COR-L47 (cell line): ENCODE measurements around the gene FAM151A.
"Not testable (repeated sequence)": the region's sequence is repeated elsewhere in the genome, so short reads cannot be mapped to it uniquely, and the experiment has no call there.

ENCODE experiments used
- DNase-seq: peaks from one replicate; lab custom pipeline; 2025; lab: John Stamatoyannopoulos, UW

The FAM151A gene

GRCh38 chr1:54636461-54637446 lies 13.4 kb upstream of the FAM151A start:
- DNase-seq: not testable (repeated sequence)

DNA sequence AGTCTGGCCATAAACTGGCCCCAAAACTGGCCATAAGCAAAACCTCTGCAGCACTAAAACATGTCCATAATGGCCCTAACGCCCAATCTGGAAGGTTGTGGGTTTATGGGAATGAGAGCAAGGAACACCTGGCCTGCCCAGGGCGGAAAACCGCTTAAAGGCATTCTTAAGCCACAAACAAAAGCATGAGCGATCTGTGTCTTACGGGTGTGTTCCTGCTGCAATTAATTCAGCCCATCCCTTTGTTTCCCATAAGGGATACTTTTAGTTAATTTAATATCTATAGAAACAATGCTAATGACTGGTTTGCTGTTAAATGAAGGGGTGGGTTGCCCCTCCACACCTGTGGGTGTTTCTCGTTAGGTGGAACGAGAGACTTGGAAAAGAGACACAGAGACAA lies 12.5 kb upstream of the FAM151A start:
- DNase-seq: not testable (repeated sequence)

GRCh38 chr1:54627196-54627595 lies 3.9 kb upstream of the FAM151A start:
- no peak for DNase-seq

DNA sequence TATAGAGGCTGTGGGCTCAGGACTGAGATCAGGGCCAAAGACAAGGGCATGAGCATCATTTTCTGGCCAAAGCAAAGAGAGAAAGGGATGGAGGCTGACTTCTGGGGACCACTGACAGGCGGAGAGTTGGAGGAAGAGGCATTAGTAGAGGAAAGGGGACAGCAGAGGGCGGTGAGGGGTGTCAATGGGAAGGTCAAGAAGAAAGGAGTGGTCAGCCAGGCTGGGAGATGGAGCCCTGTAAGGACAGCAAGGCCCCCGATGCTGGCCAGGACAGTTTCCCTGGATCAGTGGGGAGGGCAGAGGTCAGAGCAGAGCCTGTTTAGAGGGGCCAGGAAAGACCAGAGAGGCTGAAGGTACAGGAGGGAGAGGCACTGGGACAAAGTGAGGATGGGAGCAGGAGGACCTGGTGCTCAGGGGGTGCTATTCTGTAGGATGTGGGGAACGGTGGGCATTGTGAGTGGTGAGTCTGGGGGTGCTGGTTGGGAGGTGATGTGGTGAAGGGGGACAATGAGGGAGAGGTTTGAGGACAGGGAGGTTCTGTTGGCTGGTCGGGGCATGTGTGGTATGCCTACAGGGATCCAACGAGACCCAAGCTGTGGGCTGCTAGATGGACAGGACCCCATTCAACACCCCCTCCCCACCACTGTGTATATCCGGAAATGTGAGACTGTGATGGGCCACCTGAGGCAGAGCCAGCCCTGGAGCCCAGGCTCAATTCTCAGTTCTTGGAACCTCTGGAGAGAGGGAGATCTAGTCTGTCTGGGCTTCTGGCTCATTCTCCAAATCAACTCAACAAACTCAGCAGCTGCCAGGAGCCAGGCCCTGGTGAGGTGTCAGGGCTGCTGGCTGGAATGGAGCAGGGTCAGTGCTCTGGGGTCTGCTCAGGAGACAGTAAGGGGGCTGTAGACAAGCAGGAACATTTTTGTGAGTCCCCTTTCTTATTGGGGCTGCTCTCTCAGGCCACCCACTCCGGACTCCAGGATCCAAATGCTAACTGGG lies 1.4 kb upstream of the FAM151A start:
- no peak for DNase-seq

GRCh38 chr1:54619749-54620148 lies 3.6 kb downstream of the FAM151A start:
- DNase-seq: no peak

DNA sequence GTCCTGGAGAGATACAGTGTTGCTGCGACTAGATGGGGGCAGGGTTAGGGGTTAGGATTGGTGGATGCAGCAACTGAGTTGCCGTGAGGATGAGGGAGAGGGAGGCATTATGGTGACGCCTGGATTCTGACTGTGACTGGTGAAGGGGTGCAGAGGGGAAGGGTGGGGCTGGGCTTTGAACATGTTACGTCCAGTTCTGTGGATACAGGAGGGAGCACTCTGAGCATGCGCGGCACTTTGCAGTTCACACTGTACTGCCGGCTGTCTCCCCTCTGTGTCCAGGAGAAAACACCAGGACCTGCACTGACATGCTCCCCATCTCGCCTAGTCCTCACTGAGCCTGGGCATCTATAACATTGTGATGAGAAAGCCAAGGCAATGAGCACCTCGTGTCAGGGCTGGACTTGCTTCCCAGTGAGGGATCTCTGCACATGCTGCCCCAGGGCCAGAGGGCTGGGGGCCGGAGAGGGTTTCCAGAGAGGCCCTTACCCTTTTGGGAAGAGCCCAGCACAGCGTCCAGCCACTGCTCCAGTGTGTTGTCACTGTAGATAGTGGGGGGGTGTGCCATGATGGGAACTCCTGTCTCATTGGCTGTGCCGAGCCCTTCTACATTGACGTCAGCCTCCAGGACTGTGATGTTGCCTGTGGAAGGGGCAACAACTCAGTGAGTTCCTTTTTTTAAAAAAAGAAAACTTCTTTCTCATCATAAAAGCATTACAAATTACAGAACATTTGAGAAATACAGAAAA lies 7.6 kb downstream of the FAM151A start:
- no peak for DNase-seq

DNA sequence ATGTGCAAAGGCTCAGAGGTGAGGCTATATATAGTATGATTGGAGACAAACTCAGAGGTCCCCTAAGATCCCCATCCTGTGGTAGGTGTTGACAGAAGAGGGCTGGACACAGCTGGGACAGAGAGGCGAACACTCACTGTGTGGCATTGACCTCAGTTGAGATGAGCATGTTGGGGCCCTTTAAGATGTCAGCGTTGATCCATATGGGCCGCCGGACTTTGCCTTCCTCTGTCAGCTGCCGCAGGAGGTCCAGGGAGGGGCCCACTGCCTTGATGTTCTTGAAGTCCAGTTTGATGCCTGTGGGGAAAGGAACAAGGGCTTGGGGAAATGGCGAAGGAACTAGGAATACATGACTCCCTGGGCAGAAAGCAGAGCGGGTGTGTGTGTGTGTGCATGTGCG lies 8.8 kb downstream of the FAM151A start:
- no peak for DNase-seq

GRCh38 chr1:54614024-54614423 lies 9.3 kb downstream of the FAM151A start:
- no peak for DNase-seq

GRCh38 chr1:54611621-54612020 lies 11.7 kb downstream of the FAM151A start:
- DNase-seq: no peak

DNA sequence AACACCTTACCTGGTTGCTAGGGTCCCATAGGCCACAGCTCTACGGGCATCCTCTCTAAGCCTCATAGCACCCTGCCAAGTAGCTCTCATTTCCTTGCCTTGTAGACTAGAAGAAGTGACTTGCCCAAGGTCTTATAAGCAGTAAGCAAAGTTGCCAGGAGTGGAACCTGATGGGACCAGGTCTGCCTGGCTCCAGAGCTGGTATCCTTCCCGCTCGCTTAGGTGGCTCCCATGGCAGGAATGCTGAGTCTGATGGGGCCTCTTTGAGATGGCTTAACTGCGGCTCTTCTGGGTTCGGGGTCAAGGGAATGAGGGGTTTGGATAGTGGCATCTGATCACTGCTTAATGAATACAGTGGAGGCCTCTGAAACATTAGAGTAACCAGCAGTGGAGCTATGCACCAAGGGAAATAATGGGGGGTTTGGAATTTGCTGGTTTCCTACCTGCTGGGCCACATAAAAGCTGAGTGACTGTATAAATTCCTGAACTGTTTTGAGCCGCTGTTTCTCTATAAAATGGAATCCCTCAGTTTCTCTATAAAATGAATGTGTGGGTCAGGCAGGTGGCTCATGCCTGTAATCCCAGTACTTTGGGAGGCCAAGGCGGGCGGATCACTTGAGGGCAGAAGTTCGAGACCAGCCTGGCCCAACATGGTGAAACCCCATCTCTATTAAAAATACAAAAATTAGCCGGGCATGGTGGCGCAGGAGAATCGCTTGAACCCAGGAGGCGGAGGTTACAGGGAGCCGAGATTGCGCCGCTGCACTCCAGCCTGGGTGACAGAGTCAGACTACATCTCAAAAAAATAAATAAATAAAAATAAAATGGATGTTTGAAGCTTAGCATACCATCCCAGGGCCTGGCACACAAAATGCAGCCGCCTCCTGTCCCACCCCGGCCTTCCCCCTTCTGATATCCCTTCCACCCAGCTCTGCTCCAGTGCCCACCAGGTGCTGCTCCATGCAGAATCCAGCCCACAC lies 12.4 kb downstream of the FAM151A start:
- no peak for DNase-seq

DNA sequence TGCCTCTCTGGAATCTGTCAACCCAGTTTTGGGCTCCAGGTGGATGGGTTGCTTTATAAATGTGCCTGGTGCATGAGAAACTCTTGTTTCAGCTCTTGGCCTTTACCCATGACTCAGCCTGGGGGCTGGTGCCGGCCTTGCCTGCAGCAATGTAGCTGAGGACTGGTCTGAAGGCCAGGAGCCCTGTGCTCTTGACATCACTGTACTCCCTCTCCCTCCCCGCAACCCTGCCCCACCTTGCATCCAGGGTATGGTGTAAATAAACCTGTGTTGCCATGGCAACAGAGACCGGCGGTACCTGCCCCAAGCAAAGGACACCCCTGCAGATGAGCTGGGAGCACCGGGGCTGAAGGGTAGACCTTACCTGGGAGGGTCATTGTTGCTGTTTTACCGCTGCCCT lies 13.3 kb downstream of the FAM151A start:
- no peak for DNase-seq

DNA sequence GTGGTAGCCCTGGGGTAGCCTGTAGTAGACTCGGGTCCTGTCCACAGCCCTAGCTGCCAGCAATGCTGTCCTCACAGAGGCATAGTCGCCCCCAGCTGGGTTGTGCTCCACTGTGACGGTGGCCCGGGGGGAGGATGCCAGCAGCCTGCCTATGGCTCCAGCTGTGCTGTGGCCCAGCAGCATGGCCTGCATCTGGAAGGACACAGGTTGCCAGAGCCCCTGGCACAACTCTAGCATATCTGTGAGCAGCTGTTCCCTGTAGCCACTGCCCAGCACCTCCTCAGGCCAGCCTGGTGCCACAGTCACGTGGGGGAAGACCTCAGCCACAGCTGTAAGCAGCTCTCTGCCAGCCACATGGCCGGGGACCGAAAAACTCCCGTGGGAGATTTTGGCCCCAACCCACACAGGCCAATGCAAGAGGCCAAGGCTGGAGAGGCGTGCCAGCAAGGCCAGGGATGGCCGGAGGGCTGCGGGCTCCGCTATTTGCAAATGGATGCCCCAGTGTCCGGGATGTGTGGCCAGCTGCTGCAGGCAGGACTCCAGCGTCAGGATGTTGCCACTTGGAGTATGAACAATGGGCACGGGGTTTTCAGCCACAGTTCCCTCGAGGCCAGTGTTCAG lies 13.9 kb downstream of the FAM151A start:
- DNase-seq: no peak

- DNase-seq: no peak
Observed at GRCh38 chr1:54608566-54609230, 14.6 kb downstream of the FAM151A start.

- DNase-seq: no peak
Observed at GRCh38 chr1:54607821-54608565, 15.3 kb downstream of the FAM151A start.

DNA sequence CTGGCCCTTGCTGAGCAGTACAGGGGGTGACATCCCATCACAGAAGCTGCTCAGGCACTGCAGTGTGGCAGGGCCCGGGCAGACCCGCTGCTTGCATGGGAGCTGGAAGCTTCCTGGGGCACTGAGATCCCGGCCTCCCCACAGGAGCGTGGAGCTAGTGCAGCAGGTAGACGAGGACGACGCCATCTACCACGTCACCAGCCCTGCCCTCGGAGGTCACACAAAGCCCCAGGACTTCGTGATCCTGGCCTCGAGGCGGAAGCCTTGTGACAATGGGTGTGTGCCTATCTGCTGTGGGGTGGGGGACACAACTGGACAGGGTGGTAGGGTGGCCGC lies 16.4 kb downstream of the FAM151A start:
- DNase-seq: no peak

GRCh38 chr1:54606096-54606989 lies 17.0 kb downstream of the FAM151A start:
- peak; percentile 62 for DNase-seq

GRCh38 chr1:54604572-54605370 lies 18.6 kb downstream of the FAM151A start:
- DNase-seq: peak; percentile 66
